PC-3 (cell line): ENCODE measurements around the gene CD80.

Experiments used
- CTCF ChIP-seq: fragments of 300-600 bp; sonication (generic); conservative IDR thresholded peaks from 2 replicates; pipeline ENCODE4 v1.5.1; 2017; ENCODE audit warnings: antibody characterized with exemption, low read depth, mild to moderate bottlenecking, low read length
- EZH2phosphoT487 ChIP-seq: fragments of 300-600 bp; sonication (generic); IDR thresholded peaks from 2 replicates; pipeline ENCODE4 v1.6.1; 2018; ENCODE audit warnings: mild to moderate bottlenecking, antibody characterized with exemption, low read length, borderline replicate concordance

- TF ChIP-seq EZH2phosphoT487 (no peak), CTCF (no peak)
Measured at GRCh38 chr3:119562307-119562961, 3.0 kb upstream of the CD80 start.
